Measurements from ENCODE around the gene SSBP3.

- TF ChIP-seq CTCF (IDR thresholded peaks at IDR 0.05) (no peak), POLR2A (IDR thresholded peaks at IDR 0.05) (no peak)
Observed at GRCh38 chr1:54297596-54298283, 108.5 kb downstream of the SSBP3 start.

All from breast epithelium (tissue), 3 donors.